ENCODE results near the gene DMBX1.

DNA sequence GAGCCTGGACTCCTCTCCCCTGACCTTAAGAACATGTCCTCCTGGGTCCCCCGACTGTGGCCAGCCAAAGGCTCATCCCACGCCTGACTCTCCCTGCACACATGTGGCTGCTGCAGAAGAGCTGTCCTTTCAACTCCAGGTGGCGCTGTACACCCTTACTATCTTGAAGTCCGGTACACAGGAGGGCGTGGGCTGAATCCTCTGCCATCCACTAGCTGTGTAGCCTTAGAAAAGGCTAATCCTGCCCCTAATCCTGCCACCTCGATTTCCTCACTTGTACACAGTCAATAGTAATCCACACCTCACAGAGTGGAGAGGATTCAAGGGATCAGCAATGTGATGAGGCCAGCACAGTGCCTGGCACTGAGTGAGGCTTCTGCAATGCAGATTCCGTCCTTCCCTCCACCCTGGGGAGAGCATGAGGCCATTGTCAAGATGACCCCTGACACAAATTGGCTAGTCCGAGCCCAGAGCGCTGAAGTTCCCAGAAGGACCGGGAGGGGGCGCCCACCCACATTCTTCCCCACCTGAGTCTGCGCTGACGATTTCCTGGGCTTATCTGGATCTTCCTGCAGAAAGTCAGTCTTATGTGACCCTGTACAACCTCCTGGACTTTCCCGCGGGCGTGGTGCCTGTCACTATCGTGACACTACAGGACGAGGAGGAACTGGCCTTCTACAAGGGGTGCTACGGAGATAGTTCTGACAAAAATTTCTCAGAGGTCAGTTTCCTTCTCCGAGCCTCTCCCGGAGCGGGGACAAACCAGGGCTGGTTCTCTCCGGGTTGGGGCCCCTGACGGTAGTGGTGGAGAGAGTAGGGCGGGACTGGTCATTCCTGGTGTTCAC, 47.1 kb upstream of the DMBX1 start:
- TF ChIP-seq, protein P1, sequence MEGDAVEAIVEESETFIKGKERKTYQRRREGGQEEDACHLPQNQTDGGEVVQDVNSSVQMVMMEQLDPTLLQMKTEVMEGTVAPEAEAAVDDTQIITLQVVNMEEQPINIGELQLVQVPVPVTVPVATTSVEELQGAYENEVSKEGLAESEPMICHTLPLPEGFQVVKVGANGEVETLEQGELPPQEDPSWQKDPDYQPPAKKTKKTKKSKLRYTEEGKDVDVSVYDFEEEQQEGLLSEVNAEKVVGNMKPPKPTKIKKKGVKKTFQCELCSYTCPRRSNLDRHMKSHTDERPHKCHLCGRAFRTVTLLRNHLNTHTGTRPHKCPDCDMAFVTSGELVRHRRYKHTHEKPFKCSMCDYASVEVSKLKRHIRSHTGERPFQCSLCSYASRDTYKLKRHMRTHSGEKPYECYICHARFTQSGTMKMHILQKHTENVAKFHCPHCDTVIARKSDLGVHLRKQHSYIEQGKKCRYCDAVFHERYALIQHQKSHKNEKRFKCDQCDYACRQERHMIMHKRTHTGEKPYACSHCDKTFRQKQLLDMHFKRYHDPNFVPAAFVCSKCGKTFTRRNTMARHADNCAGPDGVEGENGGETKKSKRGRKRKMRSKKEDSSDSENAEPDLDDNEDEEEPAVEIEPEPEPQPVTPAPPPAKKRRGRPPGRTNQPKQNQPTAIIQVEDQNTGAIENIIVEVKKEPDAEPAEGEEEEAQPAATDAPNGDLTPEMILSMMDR (IDR thresholded peaks at IDR 0.05; ENCODE audit: low read depth, low read length, missing input control): peak; percentile 88
- no peak for TF ChIP-seq NR2F2 (IDR thresholded peaks at IDR 0.05)
- peak; percentile 34 to 61 for TF ChIP-seq RAD21 (IDR thresholded peaks at IDR 0.05)
- TF ChIP-seq RXRA (IDR thresholded peaks at IDR 0.05): no peak
- TF ChIP-seq EGR1 (IDR thresholded peaks at IDR 0.05; ENCODE audit: low read depth in 2 of 2): no peak
